ENCODE data around the gene KRTCAP2.

Gene KRTCAP2

DNA sequence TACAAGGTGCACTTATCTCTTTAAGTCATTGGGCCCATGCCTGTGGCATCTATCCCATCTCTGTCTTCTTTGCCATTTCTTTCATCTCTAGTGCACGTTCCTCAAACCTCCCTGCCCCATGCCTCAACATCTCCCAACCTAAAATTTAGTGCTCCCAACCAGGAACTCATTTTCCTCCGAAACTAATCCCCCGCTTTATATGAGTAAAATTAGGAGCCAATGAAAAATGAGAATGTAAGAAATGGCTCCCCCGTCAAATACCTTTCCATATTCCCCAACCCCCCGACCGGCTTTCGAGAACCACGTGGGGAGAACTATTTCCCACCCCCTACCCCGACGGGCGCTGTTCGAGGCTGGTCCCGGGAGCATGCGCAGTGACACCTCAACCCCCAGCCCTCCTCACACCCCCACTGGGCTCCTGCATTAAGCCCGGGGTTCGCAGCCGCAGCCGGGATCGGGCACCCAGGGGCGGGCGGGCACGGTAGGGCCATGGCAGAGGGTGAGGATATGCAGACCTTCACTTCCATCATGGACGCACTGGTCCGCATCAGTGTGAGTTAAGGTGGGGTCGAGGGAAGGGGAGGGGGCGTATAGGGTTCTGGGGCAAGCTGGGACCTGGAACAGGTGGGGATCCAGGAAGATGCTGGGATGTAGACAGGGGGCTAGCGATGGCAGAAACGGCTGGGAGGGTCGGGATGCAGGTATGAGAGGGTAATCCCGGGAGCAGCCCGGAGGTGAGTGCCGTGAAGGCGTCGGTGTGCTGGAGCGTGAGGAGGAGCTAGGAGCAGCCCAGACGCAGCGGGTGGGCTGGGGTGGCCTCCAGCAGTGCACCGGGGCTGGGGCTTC, 597 bp upstream of the KRTCAP2 start, which contains the start of gene TRIM46:
Gene TRIM46 (plus strand): TSS at position 372 of the 846 bp plus-strand sequence. CDS start 118 bp downstream, at position 490.
- 0% methylated on average over 22 of the region's 38 CpGs for WGBS (ENCODE audit: insufficient coverage)
- peaks cover 0 to 47% (median 39%) of the 10 kb centered on the region in 4 experiments for H3K4me1 ChIP-seq (ENCODE audit: control extremely low read depth in 1 of 4, control insufficient read depth in 4 of 4, insufficient read depth in 4 of 4, low read length in 3 of 4)

DNA sequence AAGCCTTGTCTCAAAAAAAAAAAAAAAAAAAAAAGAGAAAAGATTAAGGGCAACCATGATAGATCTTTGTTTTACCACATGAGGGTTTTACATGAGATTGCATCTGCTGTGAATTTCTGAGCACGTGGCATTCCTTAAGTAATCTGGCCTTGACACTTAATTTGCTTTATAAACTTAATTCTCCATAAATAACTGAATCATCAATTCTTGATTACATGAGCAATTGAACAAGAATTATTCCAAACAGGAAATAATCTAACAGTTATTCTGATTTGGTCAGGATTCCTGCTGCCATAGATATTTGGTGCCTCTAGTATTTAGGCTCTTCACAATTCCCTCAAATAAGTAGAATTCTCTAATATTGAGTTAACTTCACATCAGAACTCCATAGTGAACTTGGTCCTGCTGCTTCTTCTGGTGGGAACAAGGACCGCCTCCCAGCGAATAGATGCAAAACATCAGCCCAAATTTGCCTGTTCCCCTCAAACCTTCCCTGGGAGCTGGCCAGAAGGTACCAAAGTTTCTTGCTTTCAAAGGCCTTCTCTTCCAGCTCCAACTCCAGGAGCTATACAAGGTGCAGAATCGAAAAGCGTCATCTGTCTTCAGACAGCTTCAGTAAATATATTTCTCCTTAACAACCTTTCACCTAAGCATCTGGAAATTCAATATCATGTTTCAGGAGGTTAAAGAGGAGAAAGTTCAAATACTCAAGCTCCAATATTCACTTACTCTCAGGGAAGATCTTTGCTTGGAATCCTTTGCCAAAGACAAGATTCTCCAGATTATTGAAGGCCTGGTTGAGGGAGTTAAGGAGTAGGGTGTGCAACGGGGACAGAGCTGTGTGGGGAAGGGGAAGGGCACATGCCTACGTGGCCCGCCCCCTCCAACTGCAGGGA, 1.0 kb downstream of the KRTCAP2 start:
- peak overlapping the region; percentile 84 to 93 for H3K27ac ChIP-seq (ENCODE audit: insufficient read depth in 1 of 2, low read depth in 1 of 2, low read length in 2 of 2, poor library complexity in 1 of 2, severe bottlenecking in 2 of 2)
- WGBS (ENCODE audit: insufficient coverage): 33% methylated on average over 5 of the region's 8 CpGs
- DNase-seq: no peak
- ChIA-PET POLR2A (interaction anchor here (1.4 to 1.5 kb wide), 3 partner anchors 22 to 86 kb away, joined by 5 to 8 read pairs (median 5); partner anchors contain the start of gene SLC50A1), CTCF (interaction anchor here (0.7 to 11.0 kb wide), 26 partner anchors 11 to 420 kb away, joined by 3 to 258 read pairs (median 5); partner anchors contain the start of genes DPM3, EFNA1, MTX1 and SLC50A1)
- peak overlapping the region; percentile 77 to 95 (median 88) for H3K4me3 ChIP-seq (ENCODE audit: control insufficient read depth in 1 of 7, extremely low read depth in 1 of 7, insufficient read depth in 4 of 7, low read depth in 2 of 7, low read length in 6 of 7)
- H3K27me3 ChIP-seq (replicated peaks in 2 of 5; ENCODE audit: control insufficient read depth in 4 of 5, insufficient read depth in 5 of 5, low read length in 4 of 5): no peaks in the 10 kb centered on the region
- peaks cover 0 to 53% (median 48%) of the 10 kb centered on the region in 4 experiments for H3K4me1 ChIP-seq (ENCODE audit: control extremely low read depth in 1 of 4, control insufficient read depth in 4 of 4, insufficient read depth in 4 of 4, low read length in 3 of 4)
- H3K36me3 ChIP-seq (ENCODE audit: control insufficient read depth in 4 of 4, insufficient read depth in 4 of 4, low read length in 3 of 4): peaks cover 6 to 27% (median 13%) of the 10 kb centered on the region in 4 experiments
- H3K9me3 ChIP-seq (ENCODE audit: control extremely low read depth in 1 of 5, control insufficient read depth in 4 of 5, insufficient read depth in 2 of 5, low read depth in 1 of 5, low read length in 4 of 5): no peaks in the 10 kb centered on the region

More for the DNA sequence above, 597 bp upstream of the KRTCAP2 start, which contains the start of gene TRIM46:
- Histone ChIP-seq H3K4me3 (ENCODE audit: control insufficient read depth in 1 of 7, extremely low read depth in 1 of 7, insufficient read depth in 4 of 7, low read depth in 2 of 7, low read length in 6 of 7) (peak within 1 kb of the TSS; percentile 77 to 95 (median 88)), H3K27me3 (replicated peaks in 2 of 5; ENCODE audit: control insufficient read depth in 4 of 5, insufficient read depth in 5 of 5, low read length in 4 of 5) (no peaks in the 10 kb centered on the region), H3K36me3 (ENCODE audit: control insufficient read depth in 4 of 4, insufficient read depth in 4 of 4, low read length in 3 of 4) (peaks cover 10 to 41% (median 22%) of the 10 kb centered on the region in 4 experiments), H3K27ac (ENCODE audit: insufficient read depth in 1 of 2, low read depth in 1 of 2, low read length in 2 of 2, poor library complexity in 1 of 2, severe bottlenecking in 2 of 2) (peak within 1 kb of the TSS; percentile 84 to 93), H3K9me3 (ENCODE audit: control extremely low read depth in 1 of 5, control insufficient read depth in 4 of 5, insufficient read depth in 2 of 5, low read depth in 1 of 5, low read length in 4 of 5) (no peaks in the 10 kb centered on the region)
- CTCF ChIA-PET: interaction anchor here (0.6 to 11.0 kb wide), 26 partner anchors 21 to 419 kb away, joined by 3 to 258 read pairs (median 5); partner anchors contain the start of genes DPM3, EFNA1, MTX1 and SLC50A1
- POLR2A ChIA-PET: interaction anchor here (0.9 to 1.5 kb wide), 5 partner anchors 20 to 122 kb away, joined by 3 to 8 read pairs (median 5); partner anchors contain the start of genes ADAM15 and SLC50A1
- peak; percentile 35 to 63 (median 61) for DNase-seq

DNA sequence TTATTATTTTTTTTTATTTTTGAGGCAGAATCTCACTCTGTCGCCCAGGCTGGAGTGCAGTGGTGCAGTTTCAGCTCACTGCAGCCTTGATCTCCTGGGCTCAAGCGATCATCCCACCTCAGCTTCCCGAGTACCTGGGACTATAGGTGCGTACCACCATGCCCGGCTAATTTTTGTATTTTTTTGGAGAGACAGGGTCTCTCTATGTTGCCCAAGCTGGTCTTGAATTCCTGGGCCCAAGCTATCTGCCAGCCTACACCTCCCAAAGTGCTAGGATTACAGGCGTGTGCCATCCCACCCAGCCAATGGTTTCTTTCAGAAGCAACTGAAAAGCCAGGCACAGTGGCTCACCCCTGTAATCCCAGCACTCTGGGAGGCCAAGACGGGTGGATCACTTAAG, 2.3 kb downstream of the KRTCAP2 start:
- Histone ChIP-seq H3K27ac (ENCODE audit: insufficient read depth in 1 of 2, low read depth in 1 of 2, low read length in 2 of 2, poor library complexity in 1 of 2, severe bottlenecking in 2 of 2) (no peak overlapping the region), H3K36me3 (ENCODE audit: control insufficient read depth in 4 of 4, insufficient read depth in 4 of 4, low read length in 3 of 4) (peaks cover 6 to 23% (median 12%) of the 10 kb centered on the region in 4 experiments), H3K4me3 (ENCODE audit: control insufficient read depth in 1 of 7, extremely low read depth in 1 of 7, insufficient read depth in 4 of 7, low read depth in 2 of 7, low read length in 6 of 7) (no peak overlapping the region), H3K4me1 (ENCODE audit: control extremely low read depth in 1 of 4, control insufficient read depth in 4 of 4, insufficient read depth in 4 of 4, low read length in 3 of 4) (peaks cover 0 to 54% (median 50%) of the 10 kb centered on the region in 4 experiments), H3K27me3 (replicated peaks in 2 of 5; ENCODE audit: control insufficient read depth in 4 of 5, insufficient read depth in 5 of 5, low read length in 4 of 5) (no peaks in the 10 kb centered on the region), H3K9me3 (ENCODE audit: control extremely low read depth in 1 of 5, control insufficient read depth in 4 of 5, insufficient read depth in 2 of 5, low read depth in 1 of 5, low read length in 4 of 5) (no peaks in the 10 kb centered on the region)
- no peak for DNase-seq
- WGBS (ENCODE audit: insufficient coverage): 96% methylated on average over 7 of the region's 7 CpGs
- POLR2A ChIA-PET: no interaction called here
- CTCF ChIA-PET: interaction anchor here (0.9 to 11.0 kb wide), 9 partner anchors 22 to 109 kb away, joined by 3 to 258 read pairs (median 4); no protein-coding TSS in a partner anchor

DNA sequence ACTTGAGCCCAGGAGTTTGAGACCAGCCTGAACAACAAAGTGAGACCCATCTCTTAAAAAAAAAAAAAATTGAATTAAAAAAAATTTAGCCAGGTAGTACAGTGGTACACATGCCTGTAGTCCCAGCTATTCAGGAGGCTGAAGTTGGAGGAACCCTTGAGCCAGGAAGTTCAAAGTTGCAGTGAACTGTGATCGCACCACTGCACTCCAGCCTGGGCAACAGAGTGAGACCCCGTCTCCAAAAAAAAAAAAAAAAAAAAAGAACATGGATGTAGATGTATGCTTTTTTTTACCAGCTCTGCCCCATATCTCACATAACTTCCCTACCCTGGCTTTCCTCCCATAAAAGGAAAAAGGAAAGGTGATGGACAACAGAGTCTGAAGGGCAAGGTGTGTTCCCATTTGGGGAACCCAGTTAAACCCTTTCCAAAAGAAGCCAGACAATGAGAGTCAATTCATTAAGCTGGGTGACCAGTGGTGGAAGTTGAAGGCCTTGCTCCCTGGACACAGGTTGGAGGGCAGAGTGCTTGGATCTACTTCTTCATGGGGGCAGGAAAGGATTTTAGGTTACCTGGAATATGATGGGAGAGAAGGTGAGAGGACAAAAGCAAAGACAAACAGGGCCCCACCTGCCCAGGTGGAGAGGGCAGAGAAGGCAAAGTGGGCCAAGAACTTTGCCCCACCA, 2.9 kb downstream of the KRTCAP2 start:
- Histone ChIP-seq H3K9me3 (ENCODE audit: control extremely low read depth in 1 of 5, control insufficient read depth in 4 of 5, insufficient read depth in 2 of 5, low read depth in 1 of 5, low read length in 4 of 5) (no peaks in the 10 kb centered on the region), H3K4me1 (ENCODE audit: control extremely low read depth in 1 of 4, control insufficient read depth in 4 of 4, insufficient read depth in 4 of 4, low read length in 3 of 4) (peaks cover 0 to 51% (median 50%) of the 10 kb centered on the region in 4 experiments), H3K36me3 (ENCODE audit: control insufficient read depth in 4 of 4, insufficient read depth in 4 of 4, low read length in 3 of 4) (peaks cover 6 to 21% (median 12%) of the 10 kb centered on the region in 4 experiments), H3K27me3 (replicated peaks in 2 of 5; ENCODE audit: control insufficient read depth in 4 of 5, insufficient read depth in 5 of 5, low read length in 4 of 5) (no peaks in the 10 kb centered on the region), H3K4me3 (ENCODE audit: control insufficient read depth in 1 of 7, extremely low read depth in 1 of 7, insufficient read depth in 4 of 7, low read depth in 2 of 7, low read length in 6 of 7) (no peak overlapping the region), H3K27ac (ENCODE audit: insufficient read depth in 1 of 2, low read depth in 1 of 2, low read length in 2 of 2, poor library complexity in 1 of 2, severe bottlenecking in 2 of 2) (no peak overlapping the region)
- ChIA-PET POLR2A (no interaction called here), CTCF (interaction anchor here (0.9 to 11.0 kb wide), 16 partner anchors 10 to 126 kb away, joined by 3 to 258 read pairs (median 6); no protein-coding TSS in a partner anchor)
- WGBS (ENCODE audit: insufficient coverage): no CpG with 5 or more reads among the region's 2 CpGs
- no peak for DNase-seq

DNA sequence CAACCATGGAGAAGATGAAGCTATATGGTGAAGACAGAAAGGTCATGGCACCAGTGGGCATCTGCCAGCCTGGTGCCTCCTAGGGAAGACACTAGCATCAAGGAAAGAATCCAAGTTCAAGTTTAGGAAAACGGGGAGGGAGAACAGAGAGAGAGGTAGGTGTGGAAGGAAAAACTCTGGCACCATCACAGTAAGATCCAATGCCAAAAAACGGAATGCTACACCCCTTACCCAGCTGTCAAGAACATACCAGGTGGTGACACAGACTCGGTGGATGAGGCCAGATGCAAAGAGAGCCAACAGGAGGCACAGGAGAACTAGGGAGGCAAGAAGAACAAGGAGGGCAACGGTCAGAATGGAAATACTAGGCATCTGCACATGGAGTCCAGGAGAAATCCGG, 3.6 kb downstream of the KRTCAP2 start:
- Histone ChIP-seq H3K9me3 (ENCODE audit: control extremely low read depth in 1 of 5, control insufficient read depth in 4 of 5, insufficient read depth in 2 of 5, low read depth in 1 of 5, low read length in 4 of 5) (no peaks in the 10 kb centered on the region), H3K27ac (ENCODE audit: insufficient read depth in 1 of 2, low read depth in 1 of 2, low read length in 2 of 2, poor library complexity in 1 of 2, severe bottlenecking in 2 of 2) (no peak overlapping the region), H3K4me3 (ENCODE audit: control insufficient read depth in 1 of 7, extremely low read depth in 1 of 7, insufficient read depth in 4 of 7, low read depth in 2 of 7, low read length in 6 of 7) (no peak overlapping the region), H3K4me1 (ENCODE audit: control extremely low read depth in 1 of 4, control insufficient read depth in 4 of 4, insufficient read depth in 4 of 4, low read length in 3 of 4) (peaks cover 0 to 45% (median 44%) of the 10 kb centered on the region in 4 experiments), H3K27me3 (replicated peaks in 2 of 5; ENCODE audit: control insufficient read depth in 4 of 5, insufficient read depth in 5 of 5, low read length in 4 of 5) (no peaks in the 10 kb centered on the region), H3K36me3 (ENCODE audit: control insufficient read depth in 4 of 4, insufficient read depth in 4 of 4, low read length in 3 of 4) (peaks cover 6 to 21% (median 12%) of the 10 kb centered on the region in 4 experiments)
- WGBS (ENCODE audit: insufficient coverage): 88% methylated on average over 5 of the region's 5 CpGs
- ChIA-PET POLR2A (no interaction called here), CTCF (interaction anchor here (0.8 to 11.0 kb wide), 20 partner anchors 11 to 125 kb away, joined by 3 to 258 read pairs (median 7); partner anchors contain the start of gene EFNA1)
- DNase-seq: no peak

Measured in common myeloid progenitor, CD34-positive (primary cell).